NCI-H748 treated with DMSO at 0.1 percent for 48 hours (cell line): ENCODE measurements around the gene TCERG1L.
A peak's percentile ranks its signal among the peaks of the same experiment; 100 is the strongest.

ENCODE experiments used
- DNase-seq: peaks from one replicate; lab custom pipeline; 2025; lab: John Stamatoyannopoulos, UW

The TCERG1L gene

DNA sequence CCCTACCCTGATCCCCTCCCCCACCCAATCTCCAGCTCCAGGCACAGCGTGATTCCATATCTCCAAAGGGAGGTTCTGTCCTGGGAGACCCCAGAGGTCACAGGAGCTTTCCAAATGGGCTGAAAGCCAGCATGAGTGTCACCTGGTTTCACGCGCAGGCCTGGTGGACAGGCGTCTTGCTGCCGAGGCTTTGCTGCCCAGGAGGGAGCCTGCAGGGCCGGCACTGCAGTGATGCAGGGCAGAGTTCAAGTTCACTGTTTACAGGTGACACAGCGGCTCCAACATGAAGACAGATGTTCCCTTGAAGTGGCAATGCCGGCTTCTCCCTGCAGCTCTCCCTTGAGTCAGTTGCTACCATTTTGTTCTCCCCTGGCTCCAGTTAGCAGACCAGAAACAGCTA is 104.3 kb downstream of the TCERG1L start:
- DNase-seq: no peak

GRCh38 chr10:131206111-131206995 is 105.2 kb downstream of the TCERG1L start:
- DNase-seq: no peak

DNA sequence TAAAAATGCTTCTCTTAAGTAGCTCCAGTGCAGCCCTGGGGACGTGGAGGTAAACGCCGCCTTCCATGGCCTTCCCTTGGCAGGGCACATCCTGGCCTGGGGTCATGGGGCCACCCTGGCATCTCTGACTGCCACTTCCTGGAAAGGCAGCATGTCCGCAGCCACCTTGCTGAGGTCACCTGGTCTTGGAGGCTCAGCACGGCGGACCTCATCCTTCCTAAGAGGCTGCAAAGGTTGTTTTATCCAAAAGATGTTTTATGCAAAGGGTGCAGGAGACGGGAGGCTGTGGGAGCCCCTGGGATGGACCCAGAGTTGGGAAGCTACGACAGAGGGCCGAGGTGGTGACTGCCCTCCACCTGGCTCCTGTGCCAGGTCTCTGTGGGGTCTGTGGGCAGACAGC is 106.0 kb downstream of the TCERG1L start:
- DNase-seq: no peak

- no peak for DNase-seq
These were observed 106.9 kb downstream of the TCERG1L start for GRCh38 chr10:131204406-131205152.

- DNase-seq: no peak
These were observed 107.8 kb downstream of the TCERG1L start for GRCh38 chr10:131203456-131204357.

GRCh38 chr10:131202990-131203389 is 108.5 kb downstream of the TCERG1L start:
- DNase-seq: no peak

DNA sequence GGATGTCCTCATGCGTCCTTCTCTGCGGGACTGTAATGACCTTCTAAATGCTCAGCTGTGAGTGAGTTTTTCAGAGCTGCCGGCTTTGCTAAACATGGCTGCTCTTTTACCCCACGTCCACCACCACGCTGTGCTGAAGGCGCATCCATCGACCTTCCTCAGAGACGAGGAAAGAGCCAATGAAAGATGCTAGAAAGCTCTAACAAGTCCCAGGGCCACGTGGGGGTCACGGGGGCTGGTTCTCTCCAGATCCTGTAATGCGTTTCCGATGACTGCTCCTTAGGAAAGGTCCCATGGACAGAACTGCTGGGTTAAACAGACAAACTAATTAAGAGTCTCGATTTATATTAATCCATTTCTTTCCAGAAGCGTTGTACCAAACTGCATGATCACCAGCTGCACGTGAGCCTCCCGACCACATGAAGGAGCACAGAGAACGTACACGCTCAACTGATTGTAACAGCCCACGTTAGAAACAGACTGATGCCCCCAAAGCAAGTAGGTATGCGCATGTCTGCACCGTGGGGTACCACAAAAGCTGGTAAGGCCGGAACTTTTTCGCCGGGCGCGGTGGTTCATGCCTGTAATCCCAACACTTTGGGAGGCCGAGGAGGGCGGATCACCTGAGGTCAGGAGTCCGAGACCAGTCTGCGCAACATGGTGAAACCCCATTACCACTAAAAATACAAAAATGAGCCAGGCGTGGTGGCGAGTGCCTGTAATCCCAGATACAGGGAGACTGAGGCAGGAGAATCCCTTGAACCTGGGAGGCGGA is 109.6 kb downstream of the TCERG1L start:
- DNase-seq: no peak

DNA sequence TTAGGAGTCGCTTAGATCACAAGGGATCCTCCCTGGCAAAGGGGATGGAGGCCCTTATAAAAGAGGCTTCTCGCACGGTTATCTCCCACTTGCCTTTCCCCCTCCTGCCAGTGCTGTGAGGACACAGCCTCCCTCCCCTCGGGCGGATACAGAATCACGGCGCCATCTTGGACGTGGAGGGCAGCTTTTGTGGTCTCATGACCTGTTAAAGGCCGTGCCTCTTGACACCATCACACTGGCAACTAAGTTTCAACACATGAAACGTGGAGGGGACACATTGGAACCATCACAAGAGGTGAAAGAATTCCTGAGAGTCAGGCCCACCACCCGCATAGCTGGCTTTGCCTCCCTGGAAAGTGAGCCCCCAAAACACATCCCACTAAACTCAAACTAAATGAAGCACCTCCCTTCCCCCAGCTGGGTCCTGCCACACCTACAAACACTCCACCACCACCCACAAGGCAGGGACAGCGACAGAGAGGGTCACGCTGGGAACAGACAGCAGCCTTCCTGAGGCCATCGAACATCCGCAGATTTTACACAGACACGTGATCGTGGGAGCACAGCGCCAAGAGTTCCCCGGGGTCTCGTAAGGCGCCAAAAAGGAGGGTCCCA is 110.6 kb downstream of the TCERG1L start:
- no peak for DNase-seq

DNA sequence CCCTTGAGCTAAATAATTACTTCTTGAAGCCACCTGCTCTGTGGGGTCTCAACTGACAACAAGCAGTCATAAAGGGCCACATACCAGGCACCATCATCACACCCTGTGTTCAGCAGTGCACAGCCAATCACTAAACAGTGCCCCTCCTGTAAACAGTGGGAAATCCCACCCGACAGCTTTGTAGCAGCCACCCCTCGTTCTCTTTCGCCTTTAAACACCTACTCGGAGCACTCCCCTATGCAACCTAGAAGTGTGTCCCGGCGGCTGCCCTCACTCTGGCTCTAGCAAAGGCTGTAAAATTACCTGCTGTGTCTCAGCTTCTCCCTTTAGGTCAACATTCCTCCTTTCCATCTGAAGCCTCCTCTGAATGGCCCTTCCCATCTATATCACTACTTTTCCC is 111.9 kb downstream of the TCERG1L start:
- DNase-seq: peak; percentile 21

DNA sequence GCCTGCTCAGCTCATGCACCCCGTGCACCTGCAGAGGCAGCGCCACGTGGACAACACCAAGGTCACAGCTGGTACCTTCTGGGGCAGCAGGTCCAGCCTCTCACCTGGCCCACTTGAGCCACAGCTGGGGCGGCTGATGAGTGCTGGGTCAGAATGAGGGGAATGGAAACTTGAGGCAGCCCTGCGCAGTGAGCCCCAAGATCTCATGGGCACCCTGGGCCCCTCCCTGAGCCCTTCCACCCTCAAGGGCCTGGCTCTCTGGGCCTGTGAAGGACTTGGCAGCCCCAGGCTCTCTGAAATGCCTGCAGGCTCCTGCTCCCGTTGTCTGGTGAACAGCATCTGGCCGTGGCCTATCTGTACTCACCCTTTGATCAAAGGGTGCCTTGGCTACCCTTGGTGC is 112.7 kb downstream of the TCERG1L start:
- no peak for DNase-seq

DNA sequence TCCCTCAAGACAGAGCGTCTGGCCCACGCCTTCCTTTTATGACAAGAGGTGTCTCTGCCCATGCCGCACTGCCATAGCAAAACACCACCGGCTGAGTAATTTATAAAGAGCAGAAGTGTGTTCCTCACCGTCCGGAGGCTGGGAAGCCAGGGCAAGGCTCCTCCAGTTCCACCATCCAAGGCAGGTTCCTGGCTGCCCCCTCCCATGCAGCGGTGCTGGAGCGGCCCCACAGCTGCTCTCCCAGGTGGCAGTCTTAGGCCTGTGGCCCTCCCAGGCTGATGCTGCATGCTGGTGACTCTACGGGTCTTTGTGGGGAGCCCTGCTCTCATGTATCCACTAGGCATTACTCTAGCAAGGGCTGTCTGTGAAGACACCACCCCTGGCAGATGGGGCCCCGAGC is 113.1 kb downstream of the TCERG1L start:
- DNase-seq: no peak

GRCh38 chr10:131196176-131196885 is 115.2 kb downstream of the TCERG1L start:
- DNase-seq: no peak

DNA sequence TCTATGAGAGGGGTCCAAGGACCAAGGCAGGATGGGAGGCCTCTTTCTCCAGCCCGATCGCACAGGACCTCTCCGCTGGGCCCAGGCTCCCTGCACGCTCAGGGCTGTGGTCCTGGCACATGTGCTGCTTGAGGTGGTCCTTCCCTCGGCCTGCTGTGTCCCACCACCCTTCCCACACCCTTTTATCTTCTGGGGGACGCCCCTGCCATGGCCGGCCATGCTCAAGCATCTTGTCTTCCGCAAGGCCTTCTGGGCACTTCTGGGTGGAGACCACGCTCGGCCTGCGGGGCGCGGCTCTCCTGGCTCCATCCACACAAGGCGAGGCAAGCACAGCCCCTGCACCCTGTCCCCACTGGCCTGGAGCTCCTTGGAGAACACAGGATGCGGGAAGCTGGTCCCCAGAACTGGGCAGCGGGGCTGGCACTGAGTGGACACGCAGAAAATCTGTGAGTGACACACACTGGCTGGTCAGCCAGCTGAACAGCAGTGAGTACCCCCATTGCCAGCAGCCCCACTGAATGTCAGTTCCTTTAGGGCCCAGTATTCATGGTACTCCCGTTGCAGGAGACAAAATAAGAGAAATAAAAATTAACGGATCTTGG is 115.9 kb downstream of the TCERG1L start:
- no peak for DNase-seq

- no peak for DNase-seq
These were observed 116.4 kb downstream of the TCERG1L start for GRCh38 chr10:131195116-131195515.

DNA sequence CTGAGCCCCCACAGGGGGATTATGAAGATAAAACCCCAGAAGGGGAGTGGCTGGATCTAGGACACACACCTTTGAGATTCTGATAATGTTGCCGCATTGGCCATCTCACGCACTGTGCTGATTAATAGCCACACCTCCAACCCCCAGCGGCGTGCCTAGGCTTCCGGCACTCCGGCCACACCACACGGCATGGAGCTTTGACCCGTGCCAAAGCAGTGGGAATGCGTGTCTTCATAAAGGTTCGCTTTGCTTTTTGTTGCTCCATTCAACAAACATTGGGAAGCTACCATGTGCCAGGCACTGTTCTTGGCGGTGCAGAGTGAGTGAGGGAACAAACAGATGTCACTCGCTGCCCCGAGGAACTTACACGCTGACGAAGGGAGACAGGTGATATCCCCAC is 117.6 kb downstream of the TCERG1L start:
- DNase-seq: no peak

- DNase-seq: no peak
These were observed 123.0 kb downstream of the TCERG1L start for GRCh38 chr10:131188494-131188893.

GRCh38 chr10:131187926-131188325 is 123.6 kb downstream of the TCERG1L start:
- DNase-seq: peak; percentile 30

DNA sequence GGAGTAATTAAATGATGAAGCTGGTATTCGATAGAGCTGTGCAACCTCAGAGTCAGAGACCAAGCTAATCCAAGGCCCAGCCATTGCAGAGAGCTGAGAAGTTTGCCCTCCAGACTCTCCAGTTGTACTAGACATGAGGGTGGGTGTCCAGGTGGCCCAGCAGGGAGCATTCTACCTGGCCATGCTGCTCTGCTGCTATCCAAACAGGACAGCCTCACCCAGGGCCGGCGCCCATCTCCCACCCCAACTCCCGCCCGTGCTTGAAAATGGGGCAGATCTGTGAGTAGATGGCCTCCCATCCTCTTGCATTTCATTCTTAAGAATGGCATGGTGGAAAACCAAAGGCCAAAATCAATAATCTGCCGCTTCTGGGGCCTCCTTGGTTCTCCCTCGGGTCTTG is 124.2 kb downstream of the TCERG1L start:
- DNase-seq: no peak

DNA sequence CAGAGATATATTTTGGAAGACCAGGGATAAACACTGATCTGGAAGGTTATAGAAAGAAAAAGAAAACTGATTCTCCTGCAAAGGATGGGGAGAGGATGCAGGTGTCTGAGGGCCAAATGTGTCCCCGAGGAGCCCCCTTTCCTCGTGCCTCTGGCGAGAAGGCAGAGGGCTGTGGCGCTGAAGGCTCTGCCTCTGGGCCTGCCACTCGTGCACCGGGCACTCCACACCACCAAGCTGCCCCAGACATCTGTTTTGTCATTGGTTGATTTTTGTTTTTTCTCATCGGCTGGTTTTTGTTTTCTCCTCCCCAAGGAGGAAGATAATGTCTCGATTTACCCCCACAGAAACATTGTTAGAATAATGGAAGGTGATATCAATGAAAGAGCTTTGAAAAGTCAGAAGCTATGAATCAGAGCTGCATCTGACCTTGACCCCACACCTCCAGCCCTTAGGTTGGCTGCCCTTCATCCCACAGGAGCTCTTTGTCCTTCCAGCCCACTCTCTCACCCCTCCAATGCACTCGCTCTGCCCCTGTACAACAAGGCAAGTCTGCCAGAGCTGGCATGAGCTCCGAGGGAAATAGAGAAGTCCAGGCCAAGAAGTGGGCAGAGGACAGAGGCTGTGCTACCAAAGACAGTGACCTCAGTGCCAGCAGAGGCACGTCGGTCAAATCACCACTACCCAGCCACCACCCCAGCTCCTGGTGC is 124.8 kb downstream of the TCERG1L start:
- no peak for DNase-seq
